ENCODE results near the gene TRIM13.

- TF ChIP-seq CTCF (IDR thresholded peaks at IDR 0.05) (no peak), POLR2A (IDR thresholded peaks at IDR 0.05; ENCODE audit: low read depth) (no peak), EP300 (IDR thresholded peaks at IDR 0.05) (no peak), POLR2AphosphoS5 (IDR thresholded peaks at IDR 0.05) (no peak)
These were observed 3.2 kb upstream of the TRIM13 start for GRCh38 chr13:49993666-49994065.
